Activated naive CD4-positive, alpha-beta T cell treated with anti-CD3 and anti-CD28 coated beads for 36 hours (primary cell): ENCODE measurements around the gene COL19A1. TPM values are rescaled to one million over a fixed set of nuclear protein-coding genes. Genes with fewer than 3 reads are reported as not detected.
"Not testable (repeated sequence)": the region's sequence is repeated elsewhere in the genome, so short reads cannot be mapped to it uniquely, and the experiment has no call there.

ENCODE experiments used
- CTCF ChIA-PET: fragments of 350-600 bp; sonication (Branson Sonifier 250); formaldehyde crosslinking; loops from one replicate; lab custom pipeline; 2021; ENCODE audit warnings: antibody characterized with exemption; lab: Charles Lee
- DNase-seq: peaks from one replicate; pipeline ENCODE4 v3.0.0-alpha.2; 2020
- H3K27ac Mint-ChIP-seq: one replicate; pipeline ENCODE4 v1.8.0; 2021; ENCODE audit warnings: mild to moderate bottlenecking, mixed read lengths
- H3K27me3 Mint-ChIP-seq: one replicate; pipeline ENCODE4 v1.8.0; 2021; ENCODE audit warnings: low read depth, mixed read lengths
- H3K36me3 Mint-ChIP-seq: one replicate; pipeline ENCODE4 v1.8.0; 2021; ENCODE audit warnings: low read depth, mixed read lengths
- H3K4me1 Mint-ChIP-seq: one replicate; pipeline ENCODE4 v1.8.0; 2021; ENCODE audit warnings: low read depth, mixed read lengths
- H3K4me3 Mint-ChIP-seq: one replicate; pipeline ENCODE4 v1.8.0; 2021; ENCODE audit warnings: mild to moderate bottlenecking, moderate library complexity, mixed read lengths
- H3K9me3 Mint-ChIP-seq: one replicate; pipeline ENCODE4 v1.8.0; 2021; ENCODE audit warnings: mixed read lengths
- intact Hi-C: fragments of 100-400 bp; cut with micrococcal nuclease; formaldehyde crosslinking; loops from one replicate; pipeline ENCODE4 v1.15.1; 2023
- total RNA-seq, 2 experiments: library from RNA; stranded (reverse); gene quantifications; one replicate each; pipeline ENCODE4 v1.2.3, GENCODE V29; 2021

Gene COL19A1
- total RNA-seq, 2 experiments from 2014 or later = 0.26 TPM; not detected in 1

- Mint-ChIP-seq H3K9me3 (peaks cover 2% of the 10 kb centered on the region), H3K4me3 (no peak overlapping the region), H3K4me1 (no peaks in the 10 kb centered on the region), H3K27ac (no peak overlapping the region), H3K27me3 (peaks cover 3% of the 10 kb centered on the region), H3K36me3 (no peaks in the 10 kb centered on the region)
- intact Hi-C loops = no loop called here
- CTCF ChIA-PET = no interaction called here
- no peak for DNase-seq
These were observed 22.3 kb downstream of the COL19A1 start for GRCh38 chr6:69888482-69889233.

GRCh38 chr6:69889234-69889974, 23.0 kb downstream of the COL19A1 start:
- H3K9me3 Mint-ChIP-seq, H3K36me3 Mint-ChIP-seq, H3K27me3 Mint-ChIP-seq, H3K4me3 Mint-ChIP-seq, DNase-seq, H3K27ac Mint-ChIP-seq, intact Hi-C loops, H3K4me1 Mint-ChIP-seq, CTCF ChIA-PET: not testable (repeated sequence)

DNA sequence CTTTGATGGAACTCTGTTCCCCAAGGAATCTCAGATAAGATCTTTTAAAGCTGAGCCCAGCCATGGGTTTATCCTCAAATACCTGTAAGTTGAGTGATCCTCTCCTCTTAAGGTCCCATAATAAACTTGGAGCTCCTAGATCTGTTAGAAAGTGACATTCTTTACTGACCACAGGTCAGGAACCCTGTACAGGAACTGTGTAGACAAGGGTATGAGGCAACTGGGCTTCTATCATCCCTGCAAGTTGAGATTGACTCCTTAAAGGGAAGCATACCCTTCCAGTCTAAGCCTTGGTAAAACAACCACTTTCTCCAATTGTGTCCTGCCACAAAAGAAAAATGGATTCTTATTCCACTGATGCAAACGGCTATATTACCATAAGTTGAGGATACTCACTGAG, 26.2 kb downstream of the COL19A1 start:
- DNase-seq, H3K27ac Mint-ChIP-seq, intact Hi-C loops, CTCF ChIA-PET, H3K36me3 Mint-ChIP-seq, H3K4me3 Mint-ChIP-seq, H3K4me1 Mint-ChIP-seq, H3K9me3 Mint-ChIP-seq, H3K27me3 Mint-ChIP-seq: not testable (repeated sequence)

GRCh38 chr6:69893266-69893665, 26.9 kb downstream of the COL19A1 start:
- H3K36me3 Mint-ChIP-seq, DNase-seq, H3K27ac Mint-ChIP-seq, H3K27me3 Mint-ChIP-seq, H3K9me3 Mint-ChIP-seq, CTCF ChIA-PET, H3K4me3 Mint-ChIP-seq, H3K4me1 Mint-ChIP-seq, intact Hi-C loops: not testable (repeated sequence)

DNA sequence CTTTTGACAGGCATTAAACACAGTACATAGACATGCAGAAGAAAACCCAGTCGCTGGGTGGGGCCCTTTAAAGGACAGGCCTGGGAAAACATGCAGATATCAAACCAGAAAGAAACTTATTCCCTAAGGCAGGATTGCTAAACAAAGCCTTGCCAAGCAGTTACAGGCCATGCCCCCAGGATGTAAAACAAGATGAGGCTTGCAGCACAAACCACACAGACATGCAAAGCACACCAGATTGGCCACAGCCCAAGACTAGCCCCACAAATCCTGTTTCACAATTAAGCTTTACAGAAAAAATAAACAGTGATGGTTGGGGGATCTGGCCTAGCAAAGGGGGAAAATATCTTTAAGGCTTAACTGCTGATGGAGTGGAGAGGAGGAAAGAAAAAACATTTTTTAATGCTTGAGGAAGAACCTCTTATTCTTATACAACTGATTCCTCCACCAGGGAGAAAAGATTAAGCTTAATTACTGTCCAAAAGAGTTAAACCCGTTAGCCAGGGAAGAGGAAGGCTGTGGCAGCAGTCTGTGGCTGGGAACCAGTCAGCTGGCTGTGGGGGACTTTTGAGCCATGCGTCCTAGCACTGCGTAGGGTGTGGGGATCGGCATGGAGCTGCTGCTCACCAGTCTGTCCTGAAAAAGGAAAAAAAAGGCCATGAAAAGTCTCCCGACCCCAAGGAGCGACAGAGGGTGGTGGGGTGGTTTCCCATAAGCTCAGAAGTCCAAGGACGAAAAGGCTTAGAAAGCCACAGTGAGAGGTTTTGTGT, 28.4 kb downstream of the COL19A1 start:
- intact Hi-C loops = no loop called here
- CTCF ChIA-PET = no interaction called here
- H3K27me3 Mint-ChIP-seq = no peaks in the 10 kb centered on the region
- no peak for DNase-seq
- no peak overlapping the region for H3K27ac Mint-ChIP-seq
- H3K4me3 Mint-ChIP-seq = no peak overlapping the region
- H3K4me1 Mint-ChIP-seq = no peaks in the 10 kb centered on the region
- H3K9me3 Mint-ChIP-seq = peaks cover 2% of the 10 kb centered on the region
- H3K36me3 Mint-ChIP-seq = no peaks in the 10 kb centered on the region

GRCh38 chr6:69895396-69895795, 29.0 kb downstream of the COL19A1 start:
- H3K4me3 Mint-ChIP-seq = no peak overlapping the region
- no peak overlapping the region for H3K27ac Mint-ChIP-seq
- no peaks in the 10 kb centered on the region for H3K36me3 Mint-ChIP-seq
- H3K4me1 Mint-ChIP-seq = no peaks in the 10 kb centered on the region
- H3K27me3 Mint-ChIP-seq = no peaks in the 10 kb centered on the region
- intact Hi-C loops = no loop called here
- DNase-seq = no peak
- CTCF ChIA-PET = no interaction called here
- H3K9me3 Mint-ChIP-seq = no peaks in the 10 kb centered on the region

- CTCF ChIA-PET = no interaction called here
- Mint-ChIP-seq H3K27ac (no peak overlapping the region), H3K9me3 (no peaks in the 10 kb centered on the region), H3K4me1 (no peaks in the 10 kb centered on the region), H3K4me3 (no peak overlapping the region), H3K36me3 (no peaks in the 10 kb centered on the region), H3K27me3 (peaks cover 3% of the 10 kb centered on the region)
- no peak for DNase-seq
- intact Hi-C loops = no loop called here
These were observed 34.5 kb downstream of the COL19A1 start for GRCh38 chr6:69900869-69901268.

- DNase-seq = no peak
- H3K27me3 Mint-ChIP-seq = peaks cover 3% of the 10 kb centered on the region
- no peak overlapping the region for H3K4me3 Mint-ChIP-seq
- no peaks in the 10 kb centered on the region for H3K36me3 Mint-ChIP-seq
- CTCF ChIA-PET = no interaction called here
- H3K9me3 Mint-ChIP-seq = no peaks in the 10 kb centered on the region
- H3K4me1 Mint-ChIP-seq = no peaks in the 10 kb centered on the region
- intact Hi-C loops = no loop called here
- H3K27ac Mint-ChIP-seq = no peak overlapping the region
These were observed 35.0 kb downstream of the COL19A1 start for GRCh38 chr6:69901361-69901760.

DNA sequence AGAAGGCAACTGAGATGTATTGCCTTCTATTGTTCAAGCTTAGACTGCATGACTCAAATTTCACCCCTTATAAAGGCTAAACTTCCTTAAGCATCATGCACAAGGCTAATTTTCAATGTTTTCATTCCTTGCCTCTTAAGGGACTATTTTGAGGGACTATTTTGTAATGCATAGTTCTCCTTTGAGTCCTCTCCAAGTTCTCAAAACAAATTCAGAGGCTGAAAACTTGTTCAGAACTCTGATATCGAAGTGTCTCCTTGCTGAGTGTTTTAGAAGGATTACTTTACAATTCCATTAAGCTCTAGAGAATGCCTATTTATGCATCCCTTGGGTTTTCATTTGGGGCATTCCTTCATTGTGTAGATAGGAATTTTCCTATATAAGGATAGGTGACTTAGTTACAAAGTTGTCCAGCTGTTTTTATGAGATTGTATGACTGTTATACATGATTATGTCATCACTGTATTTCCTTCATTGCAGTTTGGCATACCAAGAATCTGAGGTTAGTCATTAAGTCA, 41.7 kb downstream of the COL19A1 start:
- CTCF ChIA-PET = no interaction called here
- H3K4me3 Mint-ChIP-seq = no peak overlapping the region

GRCh38 chr6:69913361-69913760, 47.0 kb downstream of the COL19A1 start:
- DNase-seq = no peak
- H3K4me1 Mint-ChIP-seq = peaks cover 7% of the 10 kb centered on the region
- no peaks in the 10 kb centered on the region for H3K9me3 Mint-ChIP-seq
- H3K27ac Mint-ChIP-seq = no peak overlapping the region
- H3K4me3 Mint-ChIP-seq = no peak overlapping the region
- H3K27me3 Mint-ChIP-seq = peaks cover 2% of the 10 kb centered on the region
- intact Hi-C loops = no loop called here
- CTCF ChIA-PET = no interaction called here
- no peaks in the 10 kb centered on the region for H3K36me3 Mint-ChIP-seq

More for the DNA sequence above, 41.7 kb downstream of the COL19A1 start:
- DNase-seq = no peak
- Mint-ChIP-seq H3K27me3 (peaks cover 3% of the 10 kb centered on the region), H3K36me3 (no peaks in the 10 kb centered on the region), H3K27ac (no peak overlapping the region), H3K4me1 (no peaks in the 10 kb centered on the region), H3K9me3 (no peaks in the 10 kb centered on the region)
- intact Hi-C loops = no loop called here

DNA sequence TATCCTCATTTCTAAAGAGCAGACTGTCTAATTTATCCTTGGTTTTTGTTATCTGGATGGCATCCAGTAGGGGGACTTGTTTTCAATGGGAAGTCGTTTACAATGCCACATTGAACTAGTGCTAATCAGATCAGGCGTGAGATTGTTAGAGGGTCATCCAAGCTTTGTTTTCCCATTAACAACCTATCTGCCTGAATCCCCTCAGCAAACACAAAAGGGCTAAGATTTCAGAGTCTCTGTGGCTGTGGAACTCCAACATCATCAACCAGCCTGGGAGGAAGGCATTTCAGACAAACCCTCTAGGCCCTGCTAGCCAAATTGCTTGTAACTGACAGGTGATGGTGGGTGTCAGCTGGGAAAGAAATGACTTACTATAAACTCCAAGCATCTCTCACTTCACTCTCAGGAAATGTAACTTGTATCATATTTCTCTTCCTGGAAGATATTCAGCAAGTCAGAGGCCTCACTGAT, 47.7 kb downstream of the COL19A1 start:
- CTCF ChIA-PET = no interaction called here
- DNase-seq = no peak

GRCh38 chr6:69915346-69915745, 49.0 kb downstream of the COL19A1 start:
- Mint-ChIP-seq H3K27ac (no peak overlapping the region), H3K4me3 (no peak overlapping the region), H3K4me1 (peaks cover 7% of the 10 kb centered on the region), H3K9me3 (no peaks in the 10 kb centered on the region), H3K27me3 (peaks cover 5% of the 10 kb centered on the region), H3K36me3 (no peaks in the 10 kb centered on the region)
- CTCF ChIA-PET = no interaction called here
- intact Hi-C loops = no loop called here
- no peak for DNase-seq

More for the DNA sequence above, 47.7 kb downstream of the COL19A1 start:
- intact Hi-C loops = no loop called here
- peaks cover 5% of the 10 kb centered on the region for H3K27me3 Mint-ChIP-seq
- H3K36me3 Mint-ChIP-seq = no peaks in the 10 kb centered on the region
- H3K27ac Mint-ChIP-seq = no peak overlapping the region
- H3K4me3 Mint-ChIP-seq = no peak overlapping the region
- no peaks in the 10 kb centered on the region for H3K9me3 Mint-ChIP-seq
- H3K4me1 Mint-ChIP-seq = peaks cover 7% of the 10 kb centered on the region
